Fibroblast of pulmonary artery (primary cell): ENCODE data around the gene KLC3.

Source experiments
- DNase-seq: peaks from one replicate; pipeline ENCODE4 v3.0.0-alpha.2; 2010; ENCODE audit warnings: low read depth
- H3K4me3 ChIP-seq: replicated peaks from 2 replicates; pipeline ENCODE4 v1.5.1; 2011; ENCODE audit warnings: low read depth, mild to moderate bottlenecking, control low read depth, low read length, moderate library complexity
- CTCF ChIP-seq: IDR thresholded peaks from 2 replicates; pipeline ENCODE4 v1.5.1; 2011; ENCODE audit warnings: mild to moderate bottlenecking, control low read depth, low read length, inconsistent platforms; ENCODE audit errors: missing control alignments

KLC3 gene

GRCh38 chr19:45348367-45349125, 8.0 kb downstream of the KLC3 start:
- DNase-seq, result no peak
- no peak for TF ChIP-seq CTCF

GRCh38 chr19:45349126-45349415, 8.5 kb downstream of the KLC3 start:
- no peak for TF ChIP-seq CTCF
- H3K4me3 ChIP-seq, result no peak overlapping the region
- no peak for DNase-seq

More at GRCh38 chr19:45348367-45349125, 8.0 kb downstream of the KLC3 start:
- no peak overlapping the region for H3K4me3 ChIP-seq

GRCh38 chr19:45349430-45349941, 8.9 kb downstream of the KLC3 start:
- TF ChIP-seq CTCF, result no peak
- H3K4me3 ChIP-seq, result no peak overlapping the region

GRCh38 chr19:45350477-45351058, 10.0 kb downstream of the KLC3 start:
- H3K4me3 ChIP-seq, result no peak overlapping the region
- TF ChIP-seq CTCF, result no peak
- DNase-seq, result no peak

More at GRCh38 chr19:45349430-45349941, 8.9 kb downstream of the KLC3 start:
- DNase-seq, result no peak

GRCh38 chr19:45351401-45351952, 10.9 kb downstream of the KLC3 start:
- TF ChIP-seq CTCF, result no peak
- no peak overlapping the region for H3K4me3 ChIP-seq
- DNase-seq, result no peak

GRCh38 chr19:45352062-45352461, 11.5 kb downstream of the KLC3 start:
- no peak overlapping the region for H3K4me3 ChIP-seq
- no peak for TF ChIP-seq CTCF
- no peak for DNase-seq
